ENCODE measurements around the gene CXCL12.

Gene CXCL12

DNA sequence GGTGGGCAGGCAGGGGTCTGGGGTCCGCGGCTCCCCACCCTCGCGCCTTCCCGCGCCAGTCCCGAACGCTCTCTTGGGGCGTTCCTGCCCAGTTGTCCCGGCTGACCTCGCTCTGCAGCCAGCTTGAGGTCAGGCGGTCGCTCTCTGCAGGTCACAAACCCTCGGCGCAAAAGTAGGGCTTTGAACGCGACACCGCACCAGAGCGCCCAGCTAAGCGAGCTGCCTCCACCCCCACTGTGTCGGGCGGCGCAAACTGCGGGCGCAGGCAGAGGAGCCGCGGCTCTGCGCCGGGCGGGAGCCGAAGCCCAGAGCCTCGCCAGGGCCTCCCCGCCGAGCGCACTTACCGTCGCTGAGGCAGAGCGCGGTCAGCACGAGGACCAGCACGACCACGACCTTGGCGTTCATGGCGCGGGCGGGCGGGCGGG lies 284 bp downstream of the CXCL12 start:
- no peak for DNase-seq

DNA sequence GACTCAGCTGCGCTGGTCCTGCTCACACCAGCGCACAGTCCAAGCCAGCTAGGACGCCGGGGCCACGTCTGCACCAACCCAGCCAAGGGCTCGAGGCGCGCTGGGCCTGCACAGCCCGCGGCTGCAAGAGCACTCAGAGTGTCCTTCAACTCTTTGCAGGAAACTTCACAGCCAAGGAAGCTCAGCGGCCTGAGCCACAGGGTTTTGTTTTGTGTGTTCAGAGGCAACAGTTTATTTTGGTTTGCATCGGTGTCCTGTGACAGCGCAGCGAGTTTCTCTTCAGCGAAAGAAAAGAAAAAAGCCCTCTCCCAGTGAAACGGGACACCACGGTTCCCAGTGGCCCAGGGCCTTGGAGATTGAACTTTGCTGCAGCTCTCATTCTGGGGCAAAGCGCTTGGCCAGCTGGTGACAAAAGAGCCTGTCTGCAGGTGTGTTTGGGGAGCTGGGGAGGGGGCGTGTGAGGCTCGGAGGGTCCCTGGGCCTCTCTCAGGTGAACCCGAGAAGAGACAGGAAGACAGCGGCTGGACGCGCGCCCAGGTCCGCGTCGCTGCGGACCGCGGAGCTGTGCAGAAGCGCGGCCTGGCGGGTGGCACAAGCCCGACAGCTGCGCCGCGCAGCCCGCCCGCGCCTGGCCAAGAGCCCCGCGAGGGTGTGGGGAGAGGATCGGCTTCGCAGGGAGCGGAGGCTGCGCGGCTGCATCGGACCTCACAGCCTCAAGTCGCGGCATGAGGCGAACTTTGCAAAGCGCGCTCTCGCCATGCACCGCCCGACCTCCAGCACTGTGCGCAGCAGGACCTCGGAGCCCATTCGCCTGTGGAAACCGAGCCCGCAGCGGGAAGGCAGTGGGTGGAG lies 922 bp downstream of the CXCL12 start:
- no peak for DNase-seq

DNA sequence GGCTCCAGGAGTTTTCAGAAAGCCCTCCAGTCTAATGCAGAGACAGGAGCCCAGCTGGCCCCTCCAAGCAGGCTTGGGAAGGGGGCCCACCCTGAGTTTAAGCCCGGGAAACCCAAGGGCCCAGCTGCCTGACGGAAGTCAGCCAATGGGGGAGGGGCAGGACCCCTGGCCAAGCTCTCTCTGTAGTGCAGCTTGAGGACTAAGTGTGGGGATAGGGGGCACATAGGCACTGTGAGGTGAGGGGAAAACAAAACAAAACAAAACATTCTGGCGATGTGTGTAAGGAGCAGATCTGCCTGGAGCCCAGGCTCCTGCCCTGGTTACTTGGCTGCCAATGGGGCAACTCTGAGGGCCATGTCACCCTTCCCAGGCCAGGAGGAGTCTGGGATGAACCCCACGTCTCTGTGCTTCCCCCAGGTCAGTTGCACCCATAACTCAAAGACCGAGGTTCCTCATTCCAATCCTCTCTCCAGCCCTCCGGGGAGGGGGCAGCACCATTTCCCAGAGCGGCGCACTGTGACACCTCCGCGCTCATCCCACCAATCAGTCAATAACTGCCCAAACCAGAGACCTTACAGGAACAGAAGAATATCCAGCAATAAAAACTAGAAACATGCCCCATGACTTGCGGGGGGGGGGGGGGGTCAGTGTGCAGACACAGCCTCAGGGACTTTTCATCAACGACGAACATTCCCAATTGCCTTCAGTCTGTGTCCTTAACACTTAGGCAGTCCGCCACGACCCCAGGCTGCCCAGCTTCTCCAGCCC lies 1.7 kb downstream of the CXCL12 start:
- DNase-seq, result no peak

DNA sequence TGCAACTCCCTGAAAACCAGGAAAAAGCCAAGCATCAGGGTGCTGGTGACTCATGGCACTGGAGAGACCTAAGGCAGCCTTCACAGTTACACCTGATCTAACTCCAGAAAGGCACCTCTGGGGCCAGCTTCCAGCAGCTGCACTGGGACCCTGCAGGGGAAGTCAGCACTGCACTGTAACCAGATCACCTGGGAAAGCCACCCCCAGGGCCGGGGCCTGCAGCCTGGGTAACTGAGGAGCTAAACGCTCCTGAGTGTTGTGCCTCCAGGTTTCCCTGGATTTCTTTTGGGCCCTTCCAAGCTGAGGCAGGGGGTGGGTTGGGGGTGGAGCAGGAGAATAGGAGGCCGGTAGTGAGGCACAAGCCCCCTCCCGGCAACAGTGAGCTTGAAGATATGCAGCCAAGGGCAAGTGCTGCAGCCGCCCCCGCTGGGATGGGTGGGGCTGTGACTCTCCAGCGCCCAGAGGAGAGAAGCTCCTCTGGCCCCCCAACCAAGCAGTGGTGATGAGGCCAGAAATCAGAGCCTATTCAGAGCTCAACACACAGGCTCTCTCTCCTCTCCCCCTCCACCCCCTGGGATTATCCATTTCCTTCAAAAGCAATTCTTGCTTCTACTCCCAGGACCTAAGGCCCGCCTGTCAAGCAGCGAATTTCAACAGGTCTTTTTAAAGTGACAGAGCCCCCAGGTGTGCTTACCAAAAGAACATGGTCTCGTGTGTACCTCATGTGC lies 2.6 kb downstream of the CXCL12 start:
- DNase-seq, result no peak

DNA sequence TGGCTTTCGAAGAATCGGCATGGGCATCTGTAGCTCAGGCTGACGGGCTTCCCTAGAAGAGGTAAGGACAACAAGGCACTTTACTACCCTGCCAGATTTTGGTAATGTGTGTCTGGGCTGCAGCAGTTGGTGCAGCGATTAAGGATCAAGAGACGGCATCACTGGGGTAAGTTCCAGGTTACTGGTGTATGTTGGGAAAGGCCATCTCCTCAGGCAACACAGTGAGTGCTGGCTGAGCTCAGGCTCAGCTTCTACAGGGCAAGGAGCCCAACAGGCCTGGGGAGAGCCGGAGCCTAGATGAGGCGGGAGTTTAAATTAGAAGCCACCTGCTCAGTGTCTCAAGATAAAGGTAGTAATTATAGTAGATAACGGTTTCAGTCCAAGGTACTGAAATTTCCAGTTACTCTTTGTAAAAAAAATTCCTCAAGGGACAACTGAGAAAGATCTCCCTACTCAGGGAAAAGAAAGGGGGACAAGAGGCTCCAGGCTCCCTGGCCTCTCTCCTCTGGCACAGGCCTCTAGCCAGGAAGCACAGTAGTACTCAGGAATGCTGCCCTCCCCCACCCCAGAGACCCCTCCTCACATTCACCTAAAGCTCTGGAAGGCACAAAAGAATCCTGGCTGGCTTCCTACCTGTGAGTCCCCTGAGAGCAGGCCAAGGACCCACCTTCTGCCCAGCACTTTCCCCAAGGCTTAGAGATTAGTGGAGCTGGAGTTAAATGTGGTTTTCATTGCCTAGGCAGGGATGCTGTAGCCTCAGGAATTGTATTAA lies 3.9 kb downstream of the CXCL12 start:
- DNase-seq, result no peak

DNA sequence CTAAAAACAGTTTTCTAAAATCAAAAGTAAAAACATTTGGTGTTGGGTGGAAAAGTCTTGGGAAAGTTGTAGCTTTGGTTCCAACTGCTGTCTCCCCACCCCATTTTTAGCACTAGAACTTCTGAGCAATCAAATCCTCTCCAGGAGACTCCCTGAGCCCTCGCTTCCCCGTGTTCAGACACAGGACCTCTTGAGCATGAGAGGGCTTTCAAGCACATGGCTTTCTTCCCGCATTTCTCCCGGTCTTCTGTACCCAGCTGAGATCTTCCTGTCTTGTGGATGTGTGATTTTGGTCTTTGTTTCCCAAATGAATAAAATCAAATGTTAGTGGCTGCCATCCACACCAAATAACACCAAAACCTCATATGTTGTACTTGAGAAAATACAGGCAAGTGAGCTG lies 5.0 kb downstream of the CXCL12 start:
- no peak for DNase-seq

DNA sequence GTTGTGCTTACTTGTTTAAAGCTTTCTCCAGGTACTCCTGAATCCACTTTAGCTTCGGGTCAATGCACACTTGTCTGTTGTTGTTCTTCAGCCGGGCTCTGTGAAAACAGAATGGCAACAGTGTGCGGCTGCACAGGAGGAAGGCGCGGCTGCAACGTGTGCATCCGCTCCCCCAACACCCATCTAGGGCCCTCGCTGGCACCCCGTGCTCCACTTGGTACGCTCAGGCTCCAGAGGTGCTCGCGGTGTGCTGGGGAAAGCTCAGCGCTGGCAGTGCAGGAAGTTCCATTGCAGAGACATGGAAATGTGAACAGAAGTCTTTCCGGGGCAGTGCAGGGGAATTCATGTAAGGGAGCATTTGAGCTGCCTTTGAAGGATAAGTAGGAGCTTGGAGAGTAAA lies 6.3 kb downstream of the CXCL12 start:
- no peak for DNase-seq

DNA sequence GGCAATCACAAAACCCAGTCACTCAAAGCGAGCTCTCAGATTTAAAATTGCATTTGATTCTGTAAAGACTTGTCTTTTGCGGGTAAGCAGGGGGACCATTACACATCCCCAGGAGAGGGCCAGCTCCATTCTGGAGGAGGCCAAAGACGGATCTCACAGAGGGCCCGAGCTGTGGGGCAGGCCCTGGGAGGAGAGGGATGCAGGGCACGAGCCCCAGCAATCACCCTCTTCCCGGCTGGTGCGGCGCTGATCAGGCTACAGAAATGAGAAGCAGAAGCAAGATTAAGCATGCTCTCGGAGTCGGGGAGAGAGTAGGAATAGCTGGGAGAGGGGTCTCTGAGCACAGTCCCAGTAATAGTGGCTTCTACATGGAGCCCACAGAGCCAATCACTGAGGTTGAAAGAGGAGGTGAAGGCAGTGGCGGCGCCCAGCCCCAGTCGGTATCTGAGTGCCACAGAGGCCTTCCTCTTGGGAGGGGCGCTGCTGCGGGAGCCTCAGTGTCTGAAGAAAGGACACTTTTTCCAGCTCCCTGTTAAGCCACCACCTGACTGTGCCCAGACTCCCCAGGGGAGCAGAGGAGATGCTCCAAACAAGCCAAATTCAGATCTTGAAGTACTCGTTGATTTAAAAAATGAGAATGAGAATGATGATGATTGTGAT lies 7.1 kb downstream of the CXCL12 start:
- DNase-seq, result no peak

DNA sequence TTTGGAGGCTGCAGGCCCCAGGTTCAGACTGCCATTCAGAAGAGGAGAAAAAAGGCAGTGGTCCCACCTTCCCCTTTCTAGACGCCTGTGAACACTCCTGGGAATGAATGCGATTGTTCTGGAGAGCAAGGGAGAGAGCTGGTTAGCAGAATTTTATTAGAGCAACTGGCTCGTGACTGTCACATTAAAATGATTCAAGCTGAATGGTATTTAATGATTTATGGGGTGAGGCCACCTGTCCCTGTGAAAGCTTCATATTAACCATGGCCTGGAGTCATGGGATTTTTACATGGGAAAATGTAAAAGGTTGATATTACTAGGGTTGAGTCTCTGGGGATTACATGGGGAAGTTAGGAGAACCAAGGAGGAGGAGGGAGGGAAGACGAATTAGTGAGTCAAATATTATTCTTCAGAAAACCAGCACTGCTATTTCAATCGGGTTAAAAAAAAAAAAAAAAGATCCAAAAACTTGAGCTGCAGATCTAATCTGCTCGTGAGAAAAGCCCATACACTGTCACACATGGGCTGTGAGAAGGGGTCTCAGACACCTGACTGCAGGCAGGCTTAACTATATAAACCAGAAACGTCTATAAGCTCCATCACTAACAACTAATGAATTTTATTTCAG lies 8.3 kb downstream of the CXCL12 start:
- no peak for DNase-seq

DNA sequence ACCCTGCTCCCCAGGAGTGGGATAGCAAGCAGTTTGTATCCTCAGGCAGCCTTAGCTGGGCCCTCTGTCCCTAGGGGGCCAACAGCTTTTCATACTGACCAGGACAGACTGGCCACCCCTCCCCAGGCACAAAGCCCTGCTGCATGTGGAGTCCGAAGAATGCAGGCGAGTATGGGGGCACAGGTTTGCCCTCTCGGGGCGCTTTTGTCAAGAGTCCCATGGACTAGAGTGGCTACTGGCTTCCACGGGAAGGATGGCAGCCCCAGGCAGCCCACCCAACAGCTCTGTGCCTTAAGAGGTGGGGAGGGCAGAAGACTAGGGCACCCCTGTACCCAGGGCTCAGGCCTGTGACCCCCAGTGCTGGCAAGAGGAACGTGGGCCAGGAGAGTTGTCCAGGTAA lies 10.7 kb downstream of the CXCL12 start:
- DNase-seq, result no peak

DNA sequence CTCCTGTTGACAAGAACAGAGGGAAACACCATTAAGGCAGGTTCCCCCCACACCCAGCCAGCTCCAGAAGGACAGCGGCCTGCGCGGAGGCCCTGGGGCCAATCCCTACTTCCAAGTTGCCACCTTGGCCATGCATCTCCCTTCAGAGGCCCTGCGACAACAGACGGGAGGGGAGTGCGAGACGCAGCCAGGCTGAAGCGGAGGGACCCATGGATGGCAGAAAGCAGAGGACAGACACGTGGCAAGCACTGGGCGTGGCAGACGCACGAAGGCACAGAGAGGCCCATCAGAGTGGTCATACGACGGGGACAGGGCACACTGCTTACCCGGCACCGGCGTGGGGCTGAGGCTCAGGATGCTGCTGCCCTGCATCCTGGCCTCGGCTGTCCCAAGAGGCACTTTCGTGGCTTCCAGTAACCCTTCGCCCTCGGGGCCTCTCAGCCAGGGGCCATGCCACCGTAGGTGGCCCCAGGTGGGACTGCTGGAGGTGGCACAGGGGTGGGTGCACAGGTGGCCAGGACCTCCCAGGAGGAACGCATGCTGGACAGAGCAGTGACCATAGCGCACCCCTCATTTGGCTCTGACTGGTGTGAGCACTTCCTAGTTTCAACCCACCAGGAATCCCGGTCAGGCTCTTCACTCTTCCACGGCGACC lies 11.4 kb downstream of the CXCL12 start:
- DNase-seq, result no peak

DNA sequence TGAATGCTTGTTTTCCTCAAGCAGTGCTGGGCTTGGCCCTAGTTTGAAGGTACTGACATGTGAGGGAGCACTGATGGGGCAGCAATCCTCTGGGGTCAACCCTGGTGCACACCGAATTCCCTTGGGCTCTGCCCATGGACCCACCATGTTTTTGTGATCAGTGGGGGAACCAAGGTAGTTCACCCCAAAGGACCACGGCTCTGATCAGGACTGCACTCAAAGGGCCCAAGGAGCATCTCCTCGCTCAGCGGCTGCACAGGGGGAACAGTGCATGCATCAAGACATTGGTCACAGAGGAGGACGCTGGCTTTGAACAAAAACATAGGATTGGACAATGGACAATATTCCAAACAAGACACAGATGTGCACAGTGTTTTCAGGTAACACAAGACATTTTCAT lies 12.7 kb downstream of the CXCL12 start:
- no peak for DNase-seq

DNA sequence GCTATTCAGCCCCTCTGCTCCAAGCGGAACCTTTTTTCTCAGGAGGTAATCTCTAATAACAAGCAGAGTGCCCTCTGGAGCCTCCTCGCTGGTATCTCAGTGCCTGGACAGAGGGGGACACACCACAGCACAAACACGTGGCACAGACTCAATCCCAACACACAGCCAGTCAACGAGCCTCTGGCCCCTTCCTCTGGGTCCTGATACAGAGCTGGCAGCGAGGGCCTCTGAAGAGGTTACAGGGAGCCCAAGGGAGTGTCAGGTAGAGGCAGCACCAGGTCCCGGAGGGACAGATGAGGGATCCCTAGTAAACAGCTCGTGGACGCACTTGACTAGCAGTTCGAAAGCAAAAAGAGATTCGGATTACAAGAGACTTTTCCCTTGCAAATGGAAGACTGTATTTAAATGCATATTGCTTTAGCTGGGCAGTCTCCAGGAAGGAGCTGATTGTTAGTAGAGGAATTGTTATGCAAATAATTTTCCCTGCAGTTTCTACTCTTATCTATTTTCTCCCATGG lies 14.1 kb downstream of the CXCL12 start:
- DNase-seq, result no peak

DNA sequence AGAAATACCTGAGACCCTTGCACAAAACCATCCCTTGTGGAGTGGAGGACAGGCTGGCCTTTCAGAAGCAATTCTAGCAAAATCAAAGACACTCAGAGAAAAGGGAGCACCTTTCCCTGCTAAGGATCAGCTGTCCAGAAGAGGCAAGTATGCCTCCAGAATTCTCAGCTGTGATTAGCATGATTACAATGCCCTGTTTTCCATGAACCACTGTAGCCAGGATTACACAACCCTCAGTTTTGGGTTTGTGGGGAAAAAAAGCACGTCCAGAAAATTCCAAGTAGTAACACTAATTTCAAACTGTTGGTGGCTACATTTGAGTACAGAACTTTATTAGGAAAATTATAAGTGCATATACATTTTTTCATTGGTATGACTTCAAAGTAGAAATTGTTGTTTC lies 15.0 kb downstream of the CXCL12 start:
- DNase-seq, result no peak

DNA sequence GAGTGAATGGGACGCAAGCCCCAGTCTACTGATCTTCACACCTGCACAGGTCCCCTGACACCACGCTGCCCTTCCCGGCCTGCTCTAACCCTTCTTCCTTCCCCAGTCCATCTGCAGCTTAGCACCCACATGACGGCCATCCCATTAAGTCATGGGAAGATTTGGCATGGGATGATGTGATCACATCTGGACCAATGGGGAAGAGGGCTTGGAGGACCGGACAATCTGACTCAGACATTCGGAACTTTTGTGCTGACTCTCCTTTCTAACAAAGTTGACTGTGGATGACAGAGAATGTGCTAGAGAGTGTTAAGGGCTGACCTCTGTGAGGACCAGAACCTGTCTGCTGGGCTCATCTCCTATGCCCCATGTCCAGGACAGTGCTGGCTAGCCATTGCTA lies 15.6 kb downstream of the CXCL12 start:
- DNase-seq, result no peak

DNA sequence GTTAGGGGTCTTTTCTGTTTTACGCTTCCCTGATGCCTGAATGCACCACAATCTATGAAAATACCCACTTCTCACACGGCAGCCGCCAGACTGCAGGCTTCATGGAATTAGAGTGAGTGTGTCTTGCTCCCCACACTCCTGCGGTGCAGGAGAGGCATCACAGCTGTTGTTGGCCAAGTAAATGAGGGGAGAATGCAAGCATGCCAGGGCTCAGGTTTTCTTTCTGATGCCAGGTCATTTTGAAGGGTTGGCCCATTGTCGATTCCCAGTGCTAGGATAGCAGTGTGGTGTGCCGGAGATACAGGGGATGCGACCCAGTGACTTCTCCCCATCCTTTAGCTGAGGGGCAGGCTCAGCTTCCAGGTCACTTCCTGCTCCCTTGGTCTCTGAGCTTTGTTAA lies 16.3 kb downstream of the CXCL12 start:
- no peak for DNase-seq

DNA sequence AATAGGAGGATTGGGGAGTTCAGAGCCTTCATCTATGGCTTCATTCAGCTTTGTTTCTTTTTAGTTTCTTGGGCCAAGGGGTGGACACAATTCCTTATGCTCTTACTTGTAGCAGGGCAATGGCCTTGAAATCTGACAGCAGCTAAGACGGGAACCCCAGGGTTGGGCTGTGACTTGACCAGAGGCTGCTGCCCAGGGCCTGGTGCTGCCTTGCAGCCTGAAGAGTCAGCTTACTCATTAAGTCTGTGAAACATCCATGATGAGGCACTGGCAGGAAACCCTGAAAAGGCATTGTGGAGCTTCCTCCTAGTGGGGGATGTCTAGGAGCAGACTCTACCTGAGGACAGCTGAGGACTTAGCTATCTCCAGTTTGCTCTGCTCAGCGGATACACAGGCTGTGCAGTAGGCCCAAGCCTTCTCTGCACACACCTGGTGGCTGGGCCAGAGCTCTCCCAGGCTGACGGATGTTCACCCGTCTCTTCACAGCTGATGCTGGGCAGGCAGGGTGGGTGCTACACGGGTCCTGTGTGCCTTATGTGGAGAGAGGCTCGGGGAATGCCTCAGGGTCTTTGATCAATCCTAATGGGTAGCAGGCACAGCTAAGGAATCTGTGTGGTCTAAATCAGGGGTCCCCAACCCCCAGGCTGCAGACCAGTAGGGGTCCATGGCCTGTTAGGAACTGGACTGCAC lies 17.8 kb downstream of the CXCL12 start:
- no peak for DNase-seq

DNA sequence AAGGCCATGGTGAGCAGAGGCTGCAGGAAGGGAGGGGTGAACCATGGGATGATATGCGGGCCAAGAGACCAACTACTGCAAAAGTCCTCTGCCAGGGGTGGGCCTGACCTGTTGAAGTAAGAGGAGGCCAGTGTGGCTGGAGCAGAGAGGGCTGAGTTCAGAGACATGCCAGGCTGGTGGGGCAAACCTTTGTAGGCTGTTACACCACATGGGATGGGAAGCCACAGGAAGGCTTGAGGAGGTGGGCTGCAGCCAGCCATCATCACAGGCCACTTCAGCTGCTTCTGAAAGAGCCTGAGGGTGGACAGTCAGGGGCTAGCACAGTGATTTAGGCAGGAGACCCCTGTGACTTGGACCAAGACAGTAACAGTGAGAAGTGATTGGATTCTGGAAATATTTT lies 20.3 kb downstream of the CXCL12 start:
- DNase-seq, result no peak

DNA sequence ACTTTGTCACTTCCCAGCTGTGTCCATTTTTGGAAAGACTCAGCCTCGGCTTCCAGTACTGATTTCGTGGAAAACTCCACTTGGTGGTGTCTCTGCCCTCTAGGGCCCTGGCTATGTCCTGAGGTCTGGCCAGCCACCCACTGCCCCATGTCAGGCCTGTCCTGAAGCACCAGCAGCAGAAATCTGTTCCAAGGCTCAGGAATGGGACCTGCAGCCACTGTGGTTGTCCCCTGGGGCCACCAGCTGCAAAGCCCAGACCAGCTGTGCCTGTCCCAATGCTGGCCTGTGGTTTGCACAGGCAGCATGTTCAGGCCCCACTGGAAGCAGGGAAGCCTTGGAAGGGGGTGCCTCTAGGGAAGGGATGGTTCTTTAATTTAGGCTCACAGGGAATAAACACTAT lies 21.2 kb downstream of the CXCL12 start:
- no peak for DNase-seq

Measured in SHP77 (cell line).